ENCODE measurements around the gene NDUFS7.

Gene NDUFS7

GRCh38 chr19:1425902-1426301, 42.2 kb downstream of the NDUFS7 start:
- no peak for DNase-seq (ENCODE audit: low spot score)
- no peak for TF ChIP-seq CTCF (IDR thresholded peaks at IDR 0.05; ENCODE audit: borderline replicate concordance, control extremely low read depth, extremely low read depth, insufficient read depth, missing control alignments)
- in situ Hi-C loops (cut with MboI; ENCODE audit: low sequenced_read_pairs, unreplicated experiment) = no loop called here

GRCh38 chr19:1426736-1427135, 43.0 kb downstream of the NDUFS7 start:
- in situ Hi-C loops (cut with MboI; ENCODE audit: low sequenced_read_pairs, unreplicated experiment) = no loop called here
- no peak for DNase-seq (ENCODE audit: low spot score)
- TF ChIP-seq CTCF (IDR thresholded peaks at IDR 0.05; ENCODE audit: borderline replicate concordance, control extremely low read depth, extremely low read depth, insufficient read depth, missing control alignments) = no peak

GRCh38 chr19:1427221-1427920, 43.7 kb downstream of the NDUFS7 start:
- DNase-seq (ENCODE audit: low spot score) = no peak
- TF ChIP-seq CTCF (IDR thresholded peaks at IDR 0.05; ENCODE audit: borderline replicate concordance, control extremely low read depth, extremely low read depth, insufficient read depth, missing control alignments) = no peak
- in situ Hi-C loops (cut with MboI; ENCODE audit: low sequenced_read_pairs, unreplicated experiment) = no loop called here

- DNase-seq (ENCODE audit: low spot score) = no peak
Observed at GRCh38 chr19:1428738-1429391, 45.2 kb downstream of the NDUFS7 start.

GRCh38 chr19:1429750-1430149, 46.0 kb downstream of the NDUFS7 start:
- no peak for TF ChIP-seq CTCF (IDR thresholded peaks at IDR 0.05; ENCODE audit: borderline replicate concordance, control extremely low read depth, extremely low read depth, insufficient read depth, missing control alignments)
- DNase-seq (ENCODE audit: low spot score) = no peak
- in situ Hi-C loops (cut with MboI; ENCODE audit: low sequenced_read_pairs, unreplicated experiment) = no loop called here

More at GRCh38 chr19:1428738-1429391, 45.2 kb downstream of the NDUFS7 start:
- TF ChIP-seq CTCF (IDR thresholded peaks at IDR 0.05; ENCODE audit: borderline replicate concordance, control extremely low read depth, extremely low read depth, insufficient read depth, missing control alignments) = no peak
- in situ Hi-C loops (cut with MboI; ENCODE audit: low sequenced_read_pairs, unreplicated experiment) = no loop called here

GRCh38 chr19:1430246-1430645, 46.5 kb downstream of the NDUFS7 start:
- no peak for TF ChIP-seq CTCF (IDR thresholded peaks at IDR 0.05; ENCODE audit: borderline replicate concordance, control extremely low read depth, extremely low read depth, insufficient read depth, missing control alignments)
- no peak for DNase-seq (ENCODE audit: low spot score)
- in situ Hi-C loops (cut with MboI; ENCODE audit: low sequenced_read_pairs, unreplicated experiment) = no loop called here
